Measurements from ENCODE around the gene PLCXD1. TPM values are rescaled to one million over a fixed set of nuclear protein-coding genes. Genes with fewer than 3 reads are reported as not detected.

Gene PLCXD1
- total and polyA plus RNA-seq, 9 of the 15 experiments (the other 6 are each of a cell fraction or from before 2014, with no cell fraction given), result 6.0 to 60.2 (median 39.5) TPM

DNA sequence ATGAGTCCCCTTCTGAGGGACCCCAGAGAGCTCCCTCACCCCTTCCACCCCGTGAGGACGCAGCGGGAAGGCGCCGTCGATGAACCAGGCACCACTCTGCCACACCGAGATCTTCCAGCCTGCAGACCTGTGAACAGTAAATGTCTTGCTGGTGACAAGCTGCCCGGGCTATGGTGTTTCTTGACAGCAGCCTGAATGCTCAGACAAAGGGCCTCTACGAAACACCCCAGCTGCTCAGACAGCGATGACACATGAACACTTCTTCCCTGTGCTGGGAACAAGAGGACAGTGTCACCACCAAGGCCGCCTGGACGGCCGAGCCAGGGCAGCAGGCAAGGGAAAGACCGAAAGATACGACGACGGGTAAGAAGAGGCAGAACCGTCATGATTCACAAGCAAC, 68.0 kb downstream of the PLCXD1 start:
- POLR2A ChIA-PET, result no interaction called here
- intact Hi-C loops (cut with micrococcal nuclease) (no loop called here), in situ Hi-C loops (cut with MboI) (no loop called here)
- FAIRE-seq (no peak), DNase-seq (ENCODE audit: extremely low read depth in 1 of 4, low spot score in 3 of 4) (no peak), ATAC-seq (no peak)
- no TSS peak for BruUV-seq (replicated peaks)
- Histone ChIP-seq H3K4me2 (ENCODE audit: insufficient read depth, low read length) (no peak overlapping the region), H3K9me3 (replicated peaks; ENCODE audit: control insufficient read depth, insufficient read depth, low read depth, low read length) (no peaks in the 10 kb centered on the region), H3K27ac (ENCODE audit: extremely low read depth, low read depth, low read length) (no peak overlapping the region), H4K20me1 (replicated peaks; ENCODE audit: control insufficient read depth, insufficient read depth, low read length) (no peaks in the 10 kb centered on the region), H3K4me1 (replicated peaks in 1 of 2; ENCODE audit: control insufficient read depth in 2 of 2, insufficient read depth in 2 of 2, low read length in 2 of 2) (0 out of 5 replicates have a peak, but pooled peaks cover 0 to 4% of the 10 kb centered on the region in 2 experiments), H3K36me3 (ENCODE audit: control insufficient read depth, insufficient read depth, low read length) (no peaks in the 10 kb centered on the region), H3K9ac (ENCODE audit: insufficient read depth in 1 of 2, low read depth in 2 of 2, low read length in 2 of 2) (no peak overlapping the region), H3K4me3 (no peak overlapping the region), H2AFZ (ENCODE audit: low read depth, low read length) (no peak overlapping the region), H3K79me2 (ENCODE audit: control insufficient read depth, insufficient read depth, low read length) (no peaks in the 10 kb centered on the region), H3K9me1 (ENCODE audit: control insufficient read depth, insufficient read depth, low read length) (no peaks in the 10 kb centered on the region), H3K27me3 (ENCODE audit: control insufficient read depth in 2 of 2, insufficient read depth in 2 of 2, low read length in 2 of 2) (no peaks in the 10 kb centered on the region)
- TF ChIP-seq LARP7 (IDR thresholded peaks at IDR 0.05) (no peak), COPS2 (conservative IDR thresholded peaks at IDR 0.05) (no peak), SRF (CRISPR knock-in tag; IDR thresholded peaks at IDR 0.05) (no peak), XRCC4 (IDR thresholded peaks at IDR 0.05; ENCODE audit: extremely low read depth, insufficient read depth, insufficient read length) (no peak), CHD1 (IDR thresholded peaks at IDR 0.05; ENCODE audit: low read length) (no peak), HOXB6 (CRISPR knock-in tag; IDR thresholded peaks at IDR 0.05; ENCODE audit: borderline replicate concordance) (no peak), MYNN (IDR thresholded peaks at IDR 0.05) (no peak), MYNN (CRISPR knock-in tag; IDR thresholded peaks at IDR 0.05) (no peak), ZZZ3 (IDR thresholded peaks at IDR 0.05) (no peak), PCBP1 (IDR thresholded peaks at IDR 0.05; ENCODE audit: low read depth, low read length, poor library complexity, severe bottlenecking) (no peak), ETV5 (CRISPR knock-in tag; IDR thresholded peaks at IDR 0.05; ENCODE audit: low read depth) (no peak), PURB (CRISPR knock-in tag; IDR thresholded peaks at IDR 0.05; ENCODE audit: low read depth) (no peak), ZBTB8A (IDR thresholded peaks at IDR 0.05; ENCODE audit: partially characterized antibody) (no peak), MAFK (IDR thresholded peaks at IDR 0.05; ENCODE audit: low read length) (no peak), IFI16 (CRISPR knock-in tag; IDR thresholded peaks at IDR 0.05) (no peak), ZNF253 (CRISPR knock-in tag; conservative IDR thresholded peaks at IDR 0.05) (no peak), BDP1 (IDR thresholded peaks at IDR 0.05; ENCODE audit: insufficient read depth, insufficient read length) (no peak)
- TF ChIP-seq, protein P1, sequence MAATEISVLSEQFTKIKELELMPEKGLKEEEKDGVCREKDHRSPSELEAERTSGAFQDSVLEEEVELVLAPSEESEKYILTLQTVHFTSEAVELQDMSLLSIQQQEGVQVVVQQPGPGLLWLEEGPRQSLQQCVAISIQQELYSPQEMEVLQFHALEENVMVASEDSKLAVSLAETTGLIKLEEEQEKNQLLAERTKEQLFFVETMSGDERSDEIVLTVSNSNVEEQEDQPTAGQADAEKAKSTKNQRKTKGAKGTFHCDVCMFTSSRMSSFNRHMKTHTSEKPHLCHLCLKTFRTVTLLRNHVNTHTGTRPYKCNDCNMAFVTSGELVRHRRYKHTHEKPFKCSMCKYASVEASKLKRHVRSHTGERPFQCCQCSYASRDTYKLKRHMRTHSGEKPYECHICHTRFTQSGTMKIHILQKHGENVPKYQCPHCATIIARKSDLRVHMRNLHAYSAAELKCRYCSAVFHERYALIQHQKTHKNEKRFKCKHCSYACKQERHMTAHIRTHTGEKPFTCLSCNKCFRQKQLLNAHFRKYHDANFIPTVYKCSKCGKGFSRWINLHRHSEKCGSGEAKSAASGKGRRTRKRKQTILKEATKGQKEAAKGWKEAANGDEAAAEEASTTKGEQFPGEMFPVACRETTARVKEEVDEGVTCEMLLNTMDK (IDR thresholded peaks at IDR 0.05; ENCODE audit: borderline replicate concordance, insufficient read depth, low read depth, low read length, poor library complexity, severe bottlenecking), result no peak
- TF ChIP-seq, protein P2, sequence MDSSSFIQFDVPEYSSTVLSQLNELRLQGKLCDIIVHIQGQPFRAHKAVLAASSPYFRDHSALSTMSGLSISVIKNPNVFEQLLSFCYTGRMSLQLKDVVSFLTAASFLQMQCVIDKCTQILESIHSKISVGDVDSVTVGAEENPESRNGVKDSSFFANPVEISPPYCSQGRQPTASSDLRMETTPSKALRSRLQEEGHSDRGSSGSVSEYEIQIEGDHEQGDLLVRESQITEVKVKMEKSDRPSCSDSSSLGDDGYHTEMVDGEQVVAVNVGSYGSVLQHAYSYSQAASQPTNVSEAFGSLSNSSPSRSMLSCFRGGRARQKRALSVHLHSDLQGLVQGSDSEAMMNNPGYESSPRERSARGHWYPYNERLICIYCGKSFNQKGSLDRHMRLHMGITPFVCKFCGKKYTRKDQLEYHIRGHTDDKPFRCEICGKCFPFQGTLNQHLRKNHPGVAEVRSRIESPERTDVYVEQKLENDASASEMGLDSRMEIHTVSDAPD (CRISPR knock-in tag; IDR thresholded peaks at IDR 0.05), result no peak
- 77% methylated on average over 11 of the region's 18 CpGs for WGBS (ENCODE audit: insufficient coverage, low coverage, missing lambda C conversion rate)
- CTCF ChIA-PET (ENCODE audit: low intra/inter-chr PET ratio), result no interaction called here
